Keratinocyte (primary cell): ENCODE results near the gene CDCA3. TPM values are rescaled to one million over a fixed set of nuclear protein-coding genes. Genes with fewer than 3 reads are reported as not detected.
"Not testable (repeated sequence)": the region's sequence is repeated elsewhere in the genome, so short reads cannot be mapped to it uniquely, and the experiment has no call there.

Source experiments
- DNase-seq: peaks from one replicate; pipeline ENCODE4 v3.0.0-alpha.2; 2011; ENCODE audit warnings: low read depth, missing footprints, low spot score
- FAIRE-seq: peaks from 2 replicates; lab custom pipeline; 2011; peaks lifted over from hg19 to GRCh38; lab: Jason Lieb, UNC
- H2AFZ ChIP-seq: 2 replicates; pipeline ENCODE4 v1.6.0; 2012; ENCODE audit warnings: low read length, control low read depth, inconsistent platforms; ENCODE audit not compliant: control insufficient read depth
- H3K27ac ChIP-seq: 2 replicates; pipeline ENCODE4 v1.5.1; 2011; ENCODE audit warnings: low read length; ENCODE audit not compliant: control insufficient read depth, insufficient read depth
- H3K27me3 ChIP-seq: 3 replicates; pipeline ENCODE4 v1.6.0; 2011; ENCODE audit warnings: low read length; ENCODE audit not compliant: control insufficient read depth, insufficient read depth; ENCODE audit errors: extremely low read depth
- H3K36me3 ChIP-seq, 2 experiments: 2 replicates in 1 of 2; 3 replicates in 1 of 2; pipeline ENCODE4 v1.5.1; 2011; ENCODE audit warnings: low read length in 2 of 2, mild to moderate bottlenecking in 1 of 2; ENCODE audit not compliant: control insufficient read depth in 2 of 2, insufficient read depth in 2 of 2; ENCODE audit errors: extremely low read depth in 1 of 2
- H3K4me1 ChIP-seq: 3 replicates; pipeline ENCODE4 v1.5.1; 2011; ENCODE audit warnings: low read length; ENCODE audit not compliant: control insufficient read depth, insufficient read depth; ENCODE audit errors: extremely low read depth
- H3K4me2 ChIP-seq: 3 replicates; pipeline ENCODE4 v1.6.0; 2011; ENCODE audit warnings: low read depth, low read length; ENCODE audit not compliant: control insufficient read depth, insufficient read depth; ENCODE audit errors: extremely low read depth
- H3K4me3 ChIP-seq, 3 experiments: fragments of 200-600 bp in 1 of 3; sonication (generic) in 1 of 3; 2 replicates in 2 of 3; 3 replicates in 1 of 3; pipeline ENCODE4 v1.5.1; 2011 to 2016; ENCODE audit warnings: low read length in 3 of 3, mild to moderate bottlenecking in 3 of 3, control low read depth in 2 of 3, inconsistent platforms in 1 of 3, low read depth in 1 of 3, mixed read lengths in 1 of 3, mixed run types in 1 of 3, moderate library complexity in 1 of 3; ENCODE audit not compliant: control insufficient read depth in 2 of 3, insufficient read depth in 2 of 3; ENCODE audit errors: extremely low read depth in 1 of 3
- H3K79me2 ChIP-seq: 2 replicates; pipeline ENCODE4 v1.6.0; 2012; ENCODE audit warnings: low read length; ENCODE audit not compliant: control insufficient read depth, insufficient read depth
- H3K9ac ChIP-seq: 3 replicates; pipeline ENCODE4 v1.6.0; 2011; ENCODE audit warnings: low read length; ENCODE audit not compliant: control insufficient read depth, insufficient read depth; ENCODE audit errors: extremely low read depth
- H3K9me1 ChIP-seq: 3 replicates; pipeline ENCODE4 v1.6.0; 2011; ENCODE audit warnings: low read length; ENCODE audit not compliant: control insufficient read depth, insufficient read depth; ENCODE audit errors: extremely low read depth
- H3K9me3 ChIP-seq: 2 replicates; pipeline ENCODE4 v1.5.1; 2012; ENCODE audit warnings: low read depth, low read length; ENCODE audit not compliant: control insufficient read depth
- H4K20me1 ChIP-seq: 3 replicates; pipeline ENCODE4 v1.6.0; 2011; ENCODE audit warnings: low read length; ENCODE audit not compliant: control insufficient read depth, insufficient read depth; ENCODE audit errors: extremely low read depth
- CTCF ChIP-seq, 3 experiments: IDR thresholded peaks in 1 of 3; conservative IDR thresholded peaks in 1 of 3; optimal IDR thresholded peaks in 1 of 3; 2 replicates in 2 of 3; 3 replicates in 1 of 3; pipeline versions ENCODE3 to v1.5.1; 2011; ENCODE audit warnings: low read length in 3 of 3, mild to moderate bottlenecking in 3 of 3, moderate library complexity in 2 of 3, control low read depth in 1 of 3, inconsistent platforms in 1 of 3; ENCODE audit not compliant: insufficient read depth in 2 of 3; ENCODE audit errors: extremely low read depth in 1 of 3
- EZH2 ChIP-seq: IDR thresholded peaks from one replicate; pipeline ENCODE4 v1.6.1; 2012; ENCODE audit warnings: inconsistent platforms, mild to moderate bottlenecking, low read length, moderate library complexity
- dilution Hi-C: fragments of 300-500 bp; cut with MboI; formaldehyde crosslinking; loops from one replicate; pipeline ENCODE4 v1.7.0; 2020; ENCODE audit warnings: low sequenced_read_pairs; ENCODE audit not compliant: extremely low pct_ligation_motif_present
- polyA plus RNA-seq, 5 experiments: library from polyadenylated mRNA; depleted of rRNA in 3 of 5; stranded (reverse) in 3 of 5; stranded (forward) in 1 of 5; unstranded in 1 of 5; fragments of >200 nt; gene quantifications; 1 replicate in 1 of 5; 2 replicates in 3 of 5; 3 replicates in 1 of 5; pipeline versions ENCODE4 v1.2.1 to v1.2.3, GENCODE V29; 2011 to 2012; ENCODE audit warnings: missing spikeins in 2 of 5, low read depth in 1 of 5, low replicate concordance in 1 of 5

CDCA3 gene
- polyA plus RNA-seq, 1 donor (not counting 4 experiments of a cell fraction or from before 2014, with no cell fraction given) = 15.0 TPM

GRCh38 chr12:6883252-6883651 lies 32.2 kb upstream of the CDCA3 start:
- TF ChIP-seq EZH2 (no peak), CTCF (optimal IDR thresholded peaks at IDR 0.05 in 1 of 3, IDR thresholded peaks at IDR 0.05 in 1 of 3, conservative IDR thresholded peaks at IDR 0.05 in 1 of 3; ENCODE audit: extremely low read depth in 1 of 3, insufficient read depth in 2 of 3, low read length in 3 of 3) (no peak)
- Histone ChIP-seq H3K9me3 (no peaks in the 10 kb centered on the region), H3K36me3 (no peaks in the 10 kb centered on the region), H3K27ac (no peak overlapping the region), H3K27me3 (no peaks in the 10 kb centered on the region), H3K4me2 (no peak overlapping the region), H2AFZ (no peak overlapping the region), H3K9ac (no peak overlapping the region), H3K4me1 (no peaks in the 10 kb centered on the region), H3K9me1 (no peaks in the 10 kb centered on the region), H3K79me2 (no peaks in the 10 kb centered on the region), H3K4me3 (no peak overlapping the region), H4K20me1 (no peaks in the 10 kb centered on the region)
- FAIRE-seq (no peak), DNase-seq (no peak)
- dilution Hi-C loops = no loop called here

GRCh38 chr12:6879824-6880223 lies 28.7 kb upstream of the CDCA3 start:
- H3K27ac ChIP-seq, FAIRE-seq: not testable (repeated sequence)

GRCh38 chr12:6874015-6874368 lies 22.9 kb upstream of the CDCA3 start:
- DNase-seq, H3K9me3 ChIP-seq, H3K9me1 ChIP-seq, H3K27ac ChIP-seq, H3K27me3 ChIP-seq, dilution Hi-C loops, FAIRE-seq: not testable (repeated sequence)
- Histone ChIP-seq H3K4me2 (peak overlapping the region; percentile 98), H3K4me1 (peaks cover 29% of the 10 kb centered on the region), H3K36me3 (peaks cover 14 to 18% of the 10 kb centered on the region in 2 experiments), H3K79me2 (peaks cover 27% of the 10 kb centered on the region), H4K20me1 (peaks cover 17% of the 10 kb centered on the region), H3K4me3 (peak overlapping the region in 1 of 3 experiments; percentile 92), H2AFZ (peak overlapping the region; percentile 36), H3K9ac (peak overlapping the region; percentile 29)

More at GRCh38 chr12:6879824-6880223, 28.7 kb upstream of the CDCA3 start:
- H3K4me3 ChIP-seq, H3K27me3 ChIP-seq, H3K36me3 ChIP-seq, H3K9me1 ChIP-seq, dilution Hi-C loops, DNase-seq, H3K9me3 ChIP-seq, H4K20me1 ChIP-seq, H3K4me2 ChIP-seq, H3K4me1 ChIP-seq, H3K79me2 ChIP-seq, H3K9ac ChIP-seq, H2AFZ ChIP-seq: not testable (repeated sequence)
